RCC 7860 (cell line): ENCODE data around the gene POU2F1.
"Not testable (repeated sequence)": the region's sequence is repeated elsewhere in the genome, so short reads cannot be mapped to it uniquely, and the experiment has no call there.

ENCODE experiments used
- DNase-seq: peaks from one replicate; pipeline ENCODE4 v3.0.0-alpha.2; 2015; ENCODE audit warnings: low spot score
- FAIRE-seq: peaks from 2 replicates; lab custom pipeline; 2012; peaks lifted over from hg19 to GRCh38; lab: Jason Lieb, UNC

POU2F1 gene

DNA sequence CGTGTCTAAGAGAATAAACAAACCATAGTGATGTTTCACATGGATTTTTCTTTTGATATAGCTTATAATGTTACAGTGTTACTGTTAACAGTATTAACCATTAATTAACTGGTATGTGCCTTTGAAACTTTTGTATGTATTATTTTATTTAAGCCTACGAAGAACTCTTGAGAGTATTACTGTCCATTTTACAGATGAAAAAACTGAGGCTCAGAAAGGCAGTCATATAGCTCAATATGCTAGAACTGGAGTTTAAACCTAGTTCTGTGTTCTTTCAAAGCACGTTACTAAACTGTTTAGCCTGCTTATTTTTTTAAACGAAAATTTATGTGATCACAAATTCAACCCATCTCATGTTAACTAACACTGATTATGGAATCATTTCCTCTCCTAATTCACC lies 83.5 kb downstream of the POU2F1 start:
- DNase-seq, result no peak
- no peak for FAIRE-seq

DNA sequence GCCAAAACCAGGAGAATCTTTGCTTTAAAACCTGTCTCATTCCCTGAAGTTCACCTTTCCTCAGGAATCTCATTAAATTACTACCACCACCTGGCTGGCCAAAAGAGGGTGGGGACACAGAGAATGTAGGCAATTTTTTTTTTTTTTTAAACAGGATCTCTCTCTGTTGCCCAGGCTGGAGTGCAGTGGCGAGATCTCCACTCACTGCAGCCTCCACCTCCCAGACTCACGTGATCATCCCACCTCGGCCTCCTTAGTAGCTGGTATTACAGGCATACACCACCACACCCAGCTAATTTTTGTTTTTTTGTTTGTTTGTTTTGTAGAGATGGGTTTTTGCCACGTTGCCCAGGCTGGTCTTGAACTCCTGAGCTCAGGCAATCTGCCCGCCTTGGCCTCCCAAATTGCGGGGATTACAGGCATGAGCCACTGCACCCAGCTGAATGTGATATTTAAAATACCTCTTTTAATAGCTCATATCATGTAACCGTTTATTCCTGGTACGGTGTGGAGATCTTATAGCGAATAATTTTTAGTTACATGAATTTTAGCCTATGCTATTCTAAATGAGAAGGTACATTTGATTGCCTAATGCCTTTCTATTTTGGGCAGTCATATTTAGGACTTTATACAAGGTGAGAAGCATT lies 84.5 kb downstream of the POU2F1 start:
- DNase-seq (no peak), FAIRE-seq (no peak)

DNA sequence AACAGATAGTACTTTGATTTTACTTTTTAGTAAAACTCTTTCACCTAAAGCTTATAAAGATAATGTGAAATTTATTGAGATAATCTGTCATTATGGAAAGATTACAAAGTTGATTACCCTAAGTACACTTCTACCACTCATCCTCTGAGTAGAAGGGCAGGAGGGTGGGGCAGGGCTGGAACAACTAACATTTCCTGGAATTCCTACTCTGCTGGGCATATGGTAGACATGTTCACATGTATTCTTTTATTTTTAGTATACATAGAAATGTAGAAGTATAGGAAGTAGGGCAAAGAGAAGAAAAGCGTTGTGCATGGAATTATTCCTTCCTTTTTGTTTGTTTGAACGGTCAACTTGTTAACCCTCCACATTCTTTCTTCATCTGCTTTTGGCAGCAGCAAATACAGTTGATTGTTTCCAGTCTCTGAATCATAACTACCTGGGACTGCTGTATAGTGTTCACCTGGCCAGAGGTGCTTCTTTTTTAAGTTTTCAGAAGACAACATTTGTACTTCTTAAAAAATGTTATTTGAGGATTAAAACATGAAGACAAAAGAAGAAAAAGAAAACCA lies 85.1 kb downstream of the POU2F1 start:
- DNase-seq, result no peak
- no peak for FAIRE-seq

DNA sequence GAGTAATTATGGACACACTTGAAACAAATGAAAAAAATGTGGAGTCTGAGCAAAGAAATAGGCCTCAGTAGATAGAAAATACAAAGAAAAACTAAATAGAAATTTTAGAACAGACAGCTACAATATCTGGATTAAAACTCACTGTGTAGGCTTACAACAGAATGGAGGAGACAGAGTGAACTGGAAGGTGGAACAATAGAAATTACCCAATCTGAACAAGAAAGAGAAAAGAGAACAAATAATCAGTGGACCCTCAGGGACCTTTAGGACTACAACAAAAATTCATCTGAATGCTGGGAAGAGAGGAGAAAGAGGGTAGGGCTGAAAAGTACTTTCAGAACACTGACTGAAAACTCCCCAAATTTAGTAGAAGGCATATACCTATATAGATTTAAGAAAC lies 90.0 kb downstream of the POU2F1 start:
- DNase-seq (no peak), FAIRE-seq (no peak)

DNA sequence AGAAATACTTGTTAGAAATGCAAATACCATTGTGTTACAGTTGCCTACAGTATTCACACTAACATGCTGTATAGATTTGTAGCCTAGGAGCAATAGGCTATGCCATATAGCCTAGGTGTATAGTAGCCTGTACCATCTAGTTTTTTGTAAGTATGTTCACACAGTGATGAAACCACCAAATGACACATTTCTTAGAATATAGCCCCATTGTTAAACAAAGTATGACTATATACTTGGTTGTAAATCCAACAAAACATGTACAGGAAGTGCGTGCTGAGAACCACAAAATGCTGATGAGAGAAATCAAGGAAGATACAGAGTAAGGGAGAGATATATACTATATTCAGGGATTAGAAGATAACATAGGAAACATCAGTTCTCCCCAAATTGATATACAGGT lies 92.2 kb downstream of the POU2F1 start:
- DNase-seq (no peak), FAIRE-seq (no peak)

DNA sequence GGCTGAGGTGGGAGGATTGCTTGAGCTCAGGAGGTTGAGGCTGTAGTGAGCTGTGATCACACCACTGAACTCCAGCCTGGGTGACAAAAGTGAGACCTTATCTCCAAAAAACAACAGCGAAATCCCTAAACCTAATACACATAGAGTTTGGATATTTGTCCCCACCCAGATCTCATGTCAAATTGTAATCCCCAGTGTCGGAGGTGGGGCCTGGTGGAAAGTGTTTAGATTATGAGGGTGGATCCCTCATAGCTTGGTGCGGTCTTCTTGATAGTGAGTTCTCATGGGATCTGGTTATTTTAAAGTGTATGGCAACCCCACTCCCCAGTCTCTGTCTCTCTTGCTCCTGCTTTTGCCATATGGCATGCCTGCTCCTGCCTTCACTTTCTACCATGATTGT lies 94.0 kb downstream of the POU2F1 start:
- no peak for DNase-seq
- no peak for FAIRE-seq

DNA sequence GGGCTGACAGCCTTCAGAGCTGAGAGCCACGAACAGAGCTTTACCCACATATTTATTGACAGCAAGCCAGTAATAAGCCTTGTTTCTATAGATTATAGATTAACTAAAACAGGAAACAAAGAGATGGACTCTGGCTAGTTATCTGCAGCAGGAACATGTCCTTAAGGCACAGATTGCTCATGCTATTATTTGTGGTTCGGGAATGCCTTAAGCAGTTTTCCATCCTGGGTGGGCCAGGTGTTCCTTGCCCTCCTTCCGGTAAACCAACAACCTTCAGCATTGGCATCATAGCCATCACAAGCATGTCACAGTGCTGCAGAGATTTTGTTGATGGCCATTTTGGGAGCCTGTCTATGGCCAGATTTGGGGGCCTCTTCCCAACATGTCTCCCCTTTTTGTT lies 96.8 kb downstream of the POU2F1 start:
- DNase-seq, result no peak
- no peak for FAIRE-seq

DNA sequence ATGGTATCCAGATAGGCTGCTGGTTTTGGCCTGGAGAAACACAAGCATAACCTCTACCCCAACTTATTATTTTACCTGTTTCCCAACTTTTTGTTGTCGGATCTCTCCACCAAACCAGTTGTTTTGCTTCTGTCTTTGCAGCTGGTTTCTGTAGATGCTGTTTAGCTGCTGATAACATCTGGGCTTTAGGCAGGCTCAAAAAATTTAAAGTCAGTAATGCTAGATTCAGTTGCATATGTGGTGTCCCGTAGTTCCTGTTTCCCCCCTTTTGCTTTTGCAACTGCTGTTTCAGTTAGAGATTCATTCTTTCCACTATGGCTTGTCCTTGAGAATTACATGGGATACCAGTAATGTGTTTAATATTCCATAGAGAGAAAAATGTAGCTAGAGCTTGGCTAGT lies 98.5 kb downstream of the POU2F1 start:
- not testable (repeated sequence) for FAIRE-seq, DNase-seq

DNA sequence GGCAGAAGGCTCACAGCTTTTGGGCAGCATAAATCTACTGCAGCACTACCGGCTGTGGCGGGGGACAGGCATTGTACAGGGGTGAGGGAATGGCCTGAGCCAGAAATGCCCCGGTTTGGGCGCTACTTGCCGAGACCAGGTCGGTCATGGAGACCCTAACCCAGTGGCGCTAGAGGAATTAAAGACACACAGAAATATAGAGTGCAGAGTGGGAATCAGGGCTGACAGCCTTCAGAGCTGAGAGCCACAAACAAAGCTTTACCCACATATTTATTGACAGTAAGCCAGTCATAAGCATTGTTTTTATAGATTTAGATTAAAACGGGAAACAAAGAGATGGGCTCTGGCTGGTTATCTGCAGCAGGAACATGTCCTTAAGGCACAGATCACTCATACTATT lies 101.8 kb downstream of the POU2F1 start:
- no peak for FAIRE-seq
- no peak for DNase-seq

DNA sequence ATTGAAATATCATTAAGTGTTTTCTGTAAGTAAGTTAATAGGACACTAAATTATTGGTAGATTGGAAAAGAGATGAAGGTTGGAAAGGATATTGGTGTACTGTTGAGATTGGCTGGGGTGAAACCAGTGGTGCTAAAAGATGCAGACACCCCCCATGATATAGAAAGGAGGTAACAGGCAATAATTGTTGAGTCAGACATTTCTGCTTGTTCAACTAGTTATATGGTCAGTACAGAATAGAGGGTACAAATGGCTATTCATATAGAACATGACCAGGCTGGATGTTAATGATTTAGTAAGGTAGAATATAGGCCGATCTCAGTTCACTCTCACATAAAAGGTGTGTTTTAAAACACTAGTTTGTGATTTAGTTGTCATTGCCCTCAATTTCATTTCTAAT lies 104.5 kb downstream of the POU2F1 start:
- no peak for FAIRE-seq
- no peak for DNase-seq

DNA sequence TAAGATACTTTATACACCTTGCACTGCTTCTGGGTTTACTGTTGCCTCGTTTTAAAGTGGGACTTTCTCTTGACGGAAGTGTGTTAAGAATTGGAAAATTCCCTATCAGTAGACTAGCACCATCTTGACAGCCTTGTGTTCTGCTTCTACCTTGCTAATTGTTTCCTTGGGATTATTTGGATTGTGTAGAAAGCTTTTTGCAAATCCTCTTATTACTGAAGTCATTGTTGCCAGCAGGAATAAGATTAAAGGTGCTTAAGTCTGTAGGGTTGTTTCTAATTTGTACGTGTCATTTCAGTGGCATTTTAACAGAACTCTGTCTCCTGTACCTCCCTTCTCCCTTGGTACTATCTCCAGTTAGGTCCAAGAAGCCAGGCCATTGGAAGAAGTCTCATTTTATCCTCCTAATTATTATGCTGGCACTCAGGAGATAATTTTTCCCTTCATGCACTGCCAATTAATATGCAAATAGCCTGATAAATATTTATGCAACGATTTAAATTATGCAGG lies 107.7 kb downstream of the POU2F1 start:
- FAIRE-seq (no peak), DNase-seq (no peak)

DNA sequence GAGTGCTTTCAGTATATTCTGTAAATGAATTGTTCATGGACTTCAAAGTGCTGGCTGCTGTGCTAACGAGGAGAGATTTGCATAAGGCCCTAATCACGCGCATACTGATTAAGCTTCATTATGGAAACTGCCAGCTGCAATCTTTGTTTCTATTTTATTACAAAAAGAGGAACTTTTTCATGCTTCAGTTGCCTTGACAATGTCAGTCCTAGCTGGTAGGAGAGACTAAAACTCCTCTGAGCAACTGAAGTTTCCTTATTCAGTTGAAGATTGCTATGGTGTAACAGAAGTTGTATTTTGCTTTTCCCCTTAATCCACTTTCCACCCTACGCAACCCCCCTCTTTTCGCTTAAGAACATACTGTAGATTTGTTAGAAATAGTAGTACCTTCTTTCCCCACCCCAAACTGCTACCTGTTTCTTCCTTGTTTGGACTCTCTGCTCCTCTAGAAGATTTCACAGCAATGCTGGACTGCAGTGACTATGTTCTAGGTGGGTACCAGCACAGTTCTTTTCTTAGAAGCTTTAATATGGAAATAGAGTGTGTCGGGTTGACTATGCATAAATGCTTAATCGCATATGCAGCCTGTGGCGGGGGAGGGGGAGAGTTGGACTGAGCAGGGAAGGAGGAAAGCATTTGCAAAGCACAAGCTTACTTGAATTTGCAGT lies 108.3 kb downstream of the POU2F1 start:
- no peak for DNase-seq
- FAIRE-seq, result no peak

DNA sequence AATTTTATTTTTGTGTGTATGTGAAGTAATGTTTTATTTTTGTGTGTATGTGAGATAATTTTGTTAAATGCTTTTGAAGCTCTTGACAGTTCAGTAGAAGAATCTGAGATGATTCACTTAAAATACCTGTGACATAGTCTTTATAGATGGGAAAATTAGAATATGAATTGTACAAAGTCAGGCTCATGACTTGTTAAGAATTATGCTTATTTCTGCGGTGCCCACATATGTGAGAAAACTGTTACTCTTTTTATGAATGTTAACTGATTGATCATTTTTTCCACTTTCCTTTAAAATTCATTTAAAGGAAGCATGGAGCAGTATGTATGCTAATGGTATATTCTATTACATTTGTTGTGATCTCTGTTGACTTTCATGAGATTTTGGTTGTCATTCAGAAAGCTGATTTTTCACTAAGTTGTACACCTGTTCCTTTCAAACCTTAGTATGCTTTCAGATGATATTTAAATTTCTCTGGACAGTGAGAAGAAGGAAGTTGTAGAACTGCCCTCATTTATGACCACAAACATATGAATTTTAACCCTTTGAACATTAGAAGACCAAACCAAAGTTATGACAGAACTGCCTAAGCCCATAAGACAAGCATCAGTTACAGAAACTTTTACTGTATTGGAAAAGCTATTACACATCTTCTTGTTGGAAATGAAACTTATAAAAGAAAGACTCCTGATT lies 110.1 kb downstream of the POU2F1 start:
- no peak for DNase-seq
- FAIRE-seq, result no peak

DNA sequence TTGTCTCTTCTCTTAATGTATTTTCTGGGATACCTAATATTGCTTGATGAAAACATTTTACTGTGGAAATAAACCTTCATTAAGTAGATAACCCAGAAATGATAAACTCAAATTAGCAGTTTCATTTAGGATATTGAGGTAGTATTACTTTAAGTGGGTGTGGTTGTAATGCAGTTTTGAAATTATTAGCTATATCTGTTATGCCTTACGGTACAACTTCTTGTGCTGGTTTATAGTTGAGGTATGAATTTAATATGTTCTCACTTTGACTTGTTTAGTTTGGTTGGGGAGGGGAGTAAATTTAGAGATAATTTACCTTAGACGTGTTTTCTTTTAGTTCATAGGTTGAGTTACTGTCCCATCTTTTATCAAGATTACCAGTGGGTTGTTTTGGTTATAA lies 111.0 kb downstream of the POU2F1 start:
- FAIRE-seq (no peak), DNase-seq (no peak)

DNA sequence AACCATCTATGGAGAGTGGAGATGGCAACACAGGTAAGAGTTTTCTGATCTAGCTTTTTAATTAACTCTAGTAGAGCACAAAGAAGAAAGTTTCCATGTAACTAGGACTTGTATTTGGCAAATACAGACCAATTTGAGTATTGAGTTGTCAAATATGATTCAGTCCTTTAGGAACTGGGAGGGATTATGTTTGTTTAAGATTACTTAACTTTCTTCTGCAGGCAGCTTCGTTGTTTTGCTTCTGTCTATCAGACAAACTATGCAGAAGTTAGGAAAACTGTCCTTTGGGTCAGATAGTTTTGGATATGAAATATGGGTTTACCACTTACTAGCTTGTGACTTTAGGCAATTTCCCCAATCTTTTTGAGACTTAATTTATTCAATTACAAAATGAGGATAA lies 111.8 kb downstream of the POU2F1 start:
- FAIRE-seq, result no peak
- DNase-seq, result no peak

DNA sequence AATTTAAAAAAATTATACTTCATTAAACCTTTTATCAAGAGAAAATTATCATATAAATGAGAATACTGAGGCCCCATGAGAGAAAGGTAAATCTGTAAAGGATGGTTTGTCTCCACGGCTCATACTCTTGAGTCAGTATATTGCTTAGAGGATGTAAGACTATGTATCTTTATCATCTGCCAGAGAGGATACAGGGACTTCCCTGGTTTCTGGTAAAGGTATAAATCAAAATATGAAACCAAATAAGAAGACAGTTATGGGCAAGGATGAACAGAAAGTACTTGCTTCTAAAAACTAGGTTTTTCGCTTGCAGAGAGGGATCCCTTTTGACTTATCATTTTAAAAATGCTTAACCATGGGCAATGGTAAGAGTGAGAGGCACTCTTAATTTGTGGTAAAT lies 112.4 kb downstream of the POU2F1 start:
- FAIRE-seq, result no peak
- no peak for DNase-seq

DNA sequence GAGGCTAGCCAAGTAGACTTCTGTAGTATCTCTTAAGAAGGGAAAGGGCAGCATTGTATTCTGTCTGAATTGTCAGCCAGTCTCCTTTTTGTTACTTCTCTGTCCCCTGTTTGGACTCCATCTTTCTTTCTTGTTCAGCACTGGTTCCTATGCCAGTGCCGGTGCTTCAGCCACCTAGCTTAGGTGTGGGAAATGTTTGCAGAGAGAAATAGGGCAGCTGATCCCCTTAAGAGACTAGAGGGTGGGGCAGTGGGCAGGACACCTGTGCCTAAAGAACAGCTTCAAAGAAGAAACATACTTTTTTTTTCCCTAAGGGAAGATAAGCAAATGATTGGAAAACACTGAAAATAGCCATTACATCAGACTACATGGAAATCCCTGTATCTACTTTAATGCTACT lies 113.0 kb downstream of the POU2F1 start:
- DNase-seq (no peak), FAIRE-seq (no peak)

DNA sequence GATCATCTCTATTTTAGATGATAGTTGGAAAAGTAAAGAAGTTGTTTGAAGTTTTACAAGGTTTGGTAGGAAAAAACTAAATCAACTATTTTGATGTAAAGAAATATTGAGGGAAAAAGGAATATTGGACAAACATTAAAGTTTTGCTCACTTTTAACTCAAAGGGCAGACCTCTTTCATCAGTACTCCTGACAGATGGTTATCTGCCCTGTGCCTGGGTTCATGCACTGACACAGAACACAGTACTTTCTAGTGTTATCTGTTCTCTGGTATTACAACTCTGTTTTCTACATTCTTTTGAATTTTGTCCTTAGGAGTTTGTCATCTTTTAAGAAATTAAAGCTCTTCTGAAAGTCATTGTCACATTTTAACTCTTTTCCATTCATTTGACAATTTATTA lies 118.7 kb downstream of the POU2F1 start:
- DNase-seq, result no peak
- FAIRE-seq, result no peak

DNA sequence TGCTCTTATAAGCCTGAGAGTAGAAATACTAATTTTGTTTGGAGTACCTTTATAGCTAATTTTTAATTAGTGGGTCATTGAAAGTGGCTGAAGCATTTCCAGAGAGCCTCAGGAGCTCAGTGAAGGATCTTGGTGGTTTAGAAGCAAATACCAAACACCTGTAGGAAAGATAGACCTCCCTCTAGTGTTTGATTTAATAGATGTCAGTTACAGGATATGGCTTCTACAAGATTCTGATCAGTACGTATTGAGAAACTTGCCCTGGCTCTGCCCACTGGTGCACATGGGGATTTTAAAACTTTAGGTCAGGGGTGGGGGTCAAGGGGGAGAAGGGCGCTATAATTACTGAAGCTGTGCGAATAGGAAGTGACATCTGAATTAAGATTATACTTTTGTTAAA lies 122.2 kb downstream of the POU2F1 start:
- no peak for DNase-seq
- no peak for FAIRE-seq

DNA sequence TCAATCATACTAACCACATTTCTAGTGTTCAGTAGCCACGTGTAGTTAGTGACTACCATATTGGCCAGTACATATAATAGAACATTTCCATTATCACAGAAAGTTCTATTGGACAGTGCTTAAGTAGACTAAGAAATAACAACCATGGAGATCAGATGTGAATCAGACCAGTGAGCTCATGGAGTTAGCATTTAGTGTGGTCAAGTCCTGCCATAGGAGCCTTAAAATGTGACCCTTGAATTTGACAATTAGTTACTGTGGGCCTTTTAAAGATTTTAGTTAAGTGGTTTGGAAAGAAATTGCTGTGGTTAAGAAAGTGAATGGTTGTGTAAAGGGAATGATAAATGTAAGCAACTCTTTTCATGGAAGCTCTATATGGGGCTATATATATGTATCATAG lies 123.4 kb downstream of the POU2F1 start:
- FAIRE-seq (no peak), DNase-seq (no peak)

DNA sequence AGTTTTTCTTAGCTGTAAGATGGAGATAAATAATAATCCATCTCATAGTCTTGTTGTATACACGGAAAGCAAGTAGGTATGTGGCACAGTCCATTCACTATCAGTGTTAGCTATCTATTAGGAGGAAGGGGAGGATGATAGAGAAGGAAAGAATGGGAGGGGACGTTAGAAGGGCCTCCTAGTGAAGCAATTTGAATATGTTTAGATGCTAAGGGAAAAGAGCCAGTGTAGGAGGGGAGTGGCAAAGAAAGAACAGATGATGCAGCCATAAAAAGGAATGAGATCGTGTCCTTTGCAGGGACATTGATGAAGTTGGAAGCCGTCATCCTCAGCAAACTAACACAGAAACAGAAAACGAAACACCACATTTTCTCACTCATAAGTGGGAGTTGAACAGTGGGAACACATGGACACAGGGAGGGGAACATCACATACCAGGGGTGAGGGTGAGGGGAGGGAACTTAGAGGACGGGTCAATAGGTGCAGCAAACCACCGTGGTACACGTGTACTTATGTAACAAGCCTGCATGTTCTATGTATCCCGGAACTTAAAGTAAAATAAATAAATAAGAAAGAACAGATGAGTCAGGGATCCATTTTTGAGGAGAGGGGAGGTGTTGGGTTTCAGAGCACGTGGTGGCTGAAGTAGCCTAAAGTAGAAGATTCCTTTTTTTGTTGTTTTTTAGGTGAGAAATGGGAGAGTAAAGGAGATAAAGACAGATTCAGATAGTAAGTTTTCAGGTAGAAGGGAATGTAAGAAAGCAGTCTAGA lies 124.1 kb downstream of the POU2F1 start:
- FAIRE-seq, result no peak

More for the DNA sequence above, 124.1 kb downstream of the POU2F1 start:
- DNase-seq, result no peak
